ENCODE data around the gene PCP4.
"Not testable (repeated sequence)": the region's sequence is repeated elsewhere in the genome, so short reads cannot be mapped to it uniquely, and the experiment has no call there.

PCP4 gene

DNA sequence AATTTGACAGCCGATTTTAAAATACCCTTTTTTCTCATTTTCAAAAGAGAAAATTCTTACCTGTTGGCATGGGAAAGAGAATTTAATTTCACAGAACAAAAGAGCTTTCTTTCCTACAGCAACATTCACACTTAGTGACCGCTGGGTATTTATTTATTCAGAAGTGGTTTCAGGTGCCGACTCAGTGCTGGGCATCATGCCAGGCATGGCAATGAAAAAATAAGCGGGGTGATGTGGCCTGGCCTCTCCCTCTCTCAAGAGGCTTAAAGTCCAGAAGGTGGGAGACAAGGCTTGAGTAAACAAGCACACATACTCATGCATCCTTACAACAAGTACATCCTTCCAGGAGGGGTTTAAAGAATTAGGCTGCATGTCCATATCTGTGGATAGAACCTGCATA, 4.1 kb upstream of the PCP4 start:
- in situ Hi-C loops (cut with MboI; ENCODE audit: low sequenced_read_pairs) = no loop called here

DNA sequence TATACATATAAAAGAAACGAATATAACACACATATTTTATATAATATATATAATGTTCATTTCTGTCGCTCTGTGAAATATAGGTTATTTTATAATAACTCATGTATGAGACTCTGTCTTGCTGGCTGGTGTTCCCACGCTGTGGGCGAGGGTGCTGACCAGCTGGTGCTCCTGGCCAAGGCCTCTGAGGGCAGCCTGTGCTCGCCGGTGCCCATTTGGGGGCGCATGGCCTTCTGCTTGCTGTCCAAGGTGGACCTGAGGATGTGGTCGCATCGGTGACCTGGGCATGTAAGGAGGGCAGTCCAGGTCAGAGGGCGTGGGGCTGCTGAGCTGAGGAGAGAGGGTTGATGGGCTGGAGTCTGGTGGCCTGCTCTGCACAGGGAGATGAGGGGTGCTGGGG, 1.1 kb upstream of the PCP4 start:
- in situ Hi-C loops (cut with MboI; ENCODE audit: low sequenced_read_pairs) = no loop called here

DNA sequence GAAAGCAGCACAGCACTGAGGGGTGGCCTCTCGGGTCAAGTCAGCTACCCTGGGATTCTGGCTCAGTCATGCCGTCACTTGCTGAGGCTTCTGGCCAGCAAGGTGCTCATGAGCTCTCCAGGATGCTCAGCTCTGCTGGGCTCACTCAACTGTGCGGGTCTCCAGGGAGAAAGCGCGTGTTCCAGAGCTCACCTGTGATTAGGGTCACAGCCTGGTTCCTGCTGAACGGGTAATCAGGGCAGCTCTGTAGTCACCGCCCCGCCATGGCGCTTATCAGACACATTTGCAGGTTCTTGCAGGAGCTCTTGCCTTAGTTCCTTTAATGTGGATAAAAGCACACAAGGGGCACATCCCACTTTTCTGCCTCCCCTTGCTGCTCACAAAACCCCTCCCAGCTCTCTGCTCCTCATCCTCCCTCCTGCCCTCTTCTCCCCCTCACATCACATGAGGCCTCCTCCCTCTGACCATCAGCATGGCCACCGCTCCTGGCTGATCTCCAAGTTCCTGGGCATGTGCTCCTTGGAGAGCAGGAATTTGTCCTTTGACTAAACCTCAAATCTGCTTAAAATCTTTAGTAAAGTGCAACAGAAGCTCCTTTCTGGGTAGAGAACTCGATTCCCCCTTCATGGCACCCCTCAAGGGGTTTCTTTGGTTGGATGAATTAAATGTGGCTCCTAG, 2.0 kb downstream of the PCP4 start:
- in situ Hi-C loops (cut with MboI; ENCODE audit: low sequenced_read_pairs) = no loop called here

DNA sequence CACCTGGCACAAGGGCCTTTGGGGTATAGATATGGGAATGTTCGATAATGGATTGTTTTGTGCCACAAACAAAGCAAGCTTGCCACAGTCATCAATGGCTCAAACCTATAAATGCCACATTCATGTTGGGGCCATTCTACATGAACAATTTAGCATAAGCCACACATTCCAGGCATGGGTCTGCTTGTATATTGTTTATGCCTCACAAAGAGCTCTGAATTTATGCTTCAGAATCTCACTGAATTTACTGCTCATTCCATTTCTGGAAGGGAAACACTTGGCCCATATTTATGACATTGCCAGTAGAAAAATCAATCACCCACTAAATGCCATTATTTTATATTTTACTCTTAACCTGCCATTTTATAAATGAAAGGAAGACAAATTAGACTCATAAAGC, 6.4 kb downstream of the PCP4 start:
- in situ Hi-C loops (cut with MboI; ENCODE audit: low sequenced_read_pairs) = no loop called here

DNA sequence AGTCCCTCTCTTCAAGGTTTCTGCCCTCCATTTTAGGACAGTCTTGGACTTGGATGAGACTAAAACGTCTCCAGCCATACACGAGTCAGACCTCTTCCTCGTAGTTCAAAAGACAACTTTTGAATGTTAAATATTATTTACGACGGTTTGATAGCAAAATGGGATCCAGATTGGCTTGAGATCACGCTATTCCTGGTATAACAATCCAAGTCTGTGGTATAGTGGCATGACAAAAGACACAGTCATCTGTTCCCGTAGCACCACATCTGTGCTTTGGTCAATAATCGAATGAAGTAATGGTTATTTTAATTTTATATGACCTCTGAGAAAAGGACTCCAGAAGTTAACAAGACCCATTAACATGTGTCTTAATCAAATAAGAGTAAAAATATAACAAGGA, 7.0 kb downstream of the PCP4 start:
- in situ Hi-C loops (cut with MboI; ENCODE audit: low sequenced_read_pairs) = no loop called here

DNA sequence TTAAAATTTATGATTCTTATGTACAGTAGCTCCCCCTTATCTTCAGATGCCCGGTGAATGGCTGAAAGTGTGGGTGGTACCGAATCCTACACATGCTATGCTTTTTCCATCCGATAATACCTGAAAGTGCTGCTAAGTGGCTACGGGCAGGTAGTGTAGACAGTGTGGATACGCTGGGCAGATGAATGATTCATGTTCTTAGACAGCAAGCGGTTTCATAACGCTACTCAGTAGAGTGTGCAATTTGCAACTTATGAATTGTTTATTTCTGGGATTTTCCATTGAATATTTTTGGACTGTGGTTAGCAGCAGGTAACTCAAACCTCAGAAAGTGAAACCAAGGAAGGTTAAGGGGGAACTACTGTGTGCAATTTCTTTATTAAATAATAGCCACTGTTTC, 7.5 kb downstream of the PCP4 start:
- in situ Hi-C loops (cut with MboI; ENCODE audit: low sequenced_read_pairs) = no loop called here

DNA sequence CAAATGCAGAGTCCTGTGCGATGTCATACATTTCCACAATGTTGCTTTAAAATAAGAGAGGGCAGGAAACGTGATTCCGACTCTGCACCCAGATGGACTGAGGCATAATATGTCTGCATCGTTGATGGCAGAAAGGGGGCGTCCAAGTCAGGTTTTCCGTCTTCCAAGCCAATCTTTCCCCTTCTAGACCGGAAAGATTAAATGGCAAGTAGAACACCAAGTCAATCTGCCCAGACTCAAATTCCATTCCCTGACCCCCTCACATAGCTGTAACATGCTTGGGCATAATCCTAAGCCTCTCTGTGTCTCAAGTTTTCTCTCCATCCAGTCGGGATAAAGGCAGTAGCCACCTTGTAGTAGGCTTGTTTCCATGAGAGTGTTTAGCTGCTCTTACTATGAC, 14.4 kb downstream of the PCP4 start:
- in situ Hi-C loops (cut with MboI; ENCODE audit: low sequenced_read_pairs) = no loop called here

DNA sequence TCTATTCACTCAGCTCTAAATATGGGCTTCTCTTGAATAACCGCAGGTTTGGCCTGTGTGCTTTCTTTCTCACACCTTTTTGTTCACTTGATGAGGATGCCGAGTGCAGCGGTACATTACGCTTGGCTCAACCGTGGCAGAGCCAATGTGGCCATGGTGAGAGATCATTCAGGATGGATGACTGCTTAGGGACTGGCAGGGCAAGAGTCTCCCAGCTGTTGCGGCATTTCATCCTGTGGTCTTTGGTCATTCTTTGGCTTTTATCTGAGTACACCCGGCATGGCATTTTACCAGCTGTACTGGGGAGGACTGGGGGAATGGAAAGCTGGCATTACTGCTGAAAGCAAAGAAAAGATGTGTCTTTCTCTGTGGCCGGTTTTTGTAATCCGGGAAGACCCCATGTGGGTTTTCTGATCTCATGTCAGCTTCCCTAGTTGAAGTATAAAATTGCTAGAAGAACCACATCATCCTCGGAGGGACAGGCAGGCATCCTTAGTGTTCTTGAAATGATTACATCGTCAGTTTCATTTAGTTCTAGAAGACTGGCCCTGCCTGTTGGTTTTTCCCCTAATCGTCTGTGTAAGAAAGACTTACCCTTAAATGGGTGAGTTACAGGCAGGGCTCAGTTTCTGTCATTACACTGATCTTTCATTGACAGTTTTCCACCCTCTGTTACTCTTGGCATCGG, 15.1 kb downstream of the PCP4 start:
- in situ Hi-C loops (cut with MboI; ENCODE audit: low sequenced_read_pairs) = no loop called here

DNA sequence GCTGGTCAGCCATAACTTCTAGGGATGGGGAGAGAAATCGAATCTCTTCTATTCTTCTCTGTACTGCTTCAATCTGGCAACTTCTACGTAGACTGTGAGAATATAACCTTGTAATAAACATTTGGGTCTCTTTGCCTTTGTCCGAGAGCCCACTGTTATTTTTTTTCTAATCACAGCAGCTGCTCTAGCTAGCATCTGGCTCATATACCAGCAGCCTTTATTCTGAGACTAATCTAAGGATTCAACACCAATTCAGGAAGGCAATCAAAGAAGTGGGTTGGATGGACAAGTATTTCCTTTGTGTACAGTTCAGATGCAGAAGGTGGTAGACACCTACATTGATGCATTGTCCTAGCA, 15.6 kb downstream of the PCP4 start:
- in situ Hi-C loops (cut with MboI; ENCODE audit: low sequenced_read_pairs) = no loop called here

DNA sequence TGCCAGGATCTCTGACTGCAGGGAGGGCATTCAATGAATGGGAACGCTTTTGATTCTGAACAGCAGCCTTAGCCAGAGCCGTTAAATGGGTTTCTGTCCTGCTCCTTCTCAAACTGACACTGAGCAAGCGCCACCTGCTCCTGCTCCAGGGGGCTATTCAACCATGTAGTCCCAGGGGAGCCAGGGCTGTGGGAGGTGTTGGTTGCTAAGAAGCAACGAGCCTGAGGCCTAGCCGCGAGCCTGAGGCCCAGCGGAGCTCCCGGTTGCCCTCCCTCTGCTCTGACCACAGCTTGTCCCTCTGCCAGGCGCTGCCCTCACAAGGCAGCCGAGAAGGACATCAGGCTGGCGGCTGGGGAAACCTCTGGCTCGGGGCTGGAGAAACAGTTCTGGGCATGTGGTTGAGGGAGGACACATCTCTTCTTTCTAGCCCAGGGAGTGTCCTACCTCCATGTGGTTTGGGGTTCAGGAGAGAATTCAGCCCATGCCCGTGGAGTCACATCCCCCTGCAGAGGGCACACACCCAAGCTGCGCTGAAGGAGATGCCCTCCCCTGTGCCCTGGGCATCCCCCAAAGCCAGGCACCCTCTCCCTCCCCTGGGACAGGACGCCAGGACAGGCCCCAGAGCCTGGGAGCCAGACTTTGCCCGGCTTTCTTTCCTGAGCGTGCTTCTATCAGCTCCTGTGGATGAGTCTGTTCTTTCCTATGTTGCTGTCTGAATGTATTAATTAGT, 18.0 kb downstream of the PCP4 start:
- in situ Hi-C loops (cut with MboI; ENCODE audit: low sequenced_read_pairs) = no loop called here

DNA sequence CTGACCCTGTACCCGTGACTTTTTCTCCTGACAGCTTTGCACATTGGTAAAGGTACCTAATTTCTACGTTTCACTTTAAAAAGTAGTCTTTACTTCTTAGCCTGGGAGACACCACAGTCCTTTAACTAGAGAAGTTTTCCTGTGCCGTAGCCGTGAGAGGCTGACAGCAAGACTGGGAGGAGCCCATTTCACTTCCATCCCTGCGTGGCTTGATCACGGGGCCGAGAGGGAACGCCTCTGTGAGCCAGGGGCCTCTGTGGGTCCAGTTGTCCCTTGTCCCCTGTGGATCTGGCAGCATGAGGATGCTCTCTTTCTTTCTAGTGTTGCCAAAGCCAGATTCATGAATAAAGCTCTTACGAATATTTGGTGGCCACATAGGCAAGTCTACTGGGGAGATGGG, 21.6 kb downstream of the PCP4 start:
- in situ Hi-C loops (cut with MboI; ENCODE audit: low sequenced_read_pairs) = no loop called here

DNA sequence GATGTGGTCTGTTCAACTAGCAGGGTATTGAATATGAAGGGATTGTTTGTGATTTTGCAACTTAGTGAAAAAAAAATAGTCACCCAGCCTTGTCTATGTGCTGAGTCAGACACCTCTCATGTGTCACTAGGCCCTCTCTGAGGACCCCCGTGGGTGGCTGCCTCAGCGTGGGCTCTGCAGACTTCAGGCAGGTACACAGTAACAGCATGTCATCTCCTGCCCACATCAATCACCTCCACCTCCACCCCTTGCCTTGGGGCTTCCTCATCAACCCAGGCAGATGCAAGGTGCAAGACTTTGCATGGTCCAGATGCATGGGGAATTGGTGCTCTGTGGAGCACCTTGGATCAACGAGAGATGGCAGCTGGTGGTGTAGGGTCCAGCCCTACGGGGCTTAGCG, 23.9 kb downstream of the PCP4 start:
- in situ Hi-C loops (cut with MboI; ENCODE audit: low sequenced_read_pairs) = no loop called here

DNA sequence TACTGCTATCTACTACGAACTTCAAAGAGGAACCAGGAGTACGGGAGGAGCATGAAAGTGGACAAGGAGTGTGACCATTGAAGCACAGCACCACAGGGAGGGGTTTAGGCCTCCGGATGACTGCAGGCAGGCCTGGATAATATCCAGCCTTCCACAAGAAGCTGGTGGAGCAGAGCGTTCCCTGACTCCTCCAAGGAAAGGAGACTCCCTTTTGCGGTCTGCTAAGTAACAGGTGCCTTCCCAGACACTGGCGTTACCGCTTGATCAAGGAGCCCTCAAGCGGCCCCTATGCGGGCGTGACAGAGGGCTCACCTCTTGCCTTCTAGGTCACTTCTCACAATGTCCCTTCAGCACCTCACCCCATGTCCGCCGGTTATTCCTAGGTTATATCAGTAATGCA, 24.6 kb downstream of the PCP4 start:
- in situ Hi-C loops (cut with MboI; ENCODE audit: low sequenced_read_pairs) = not testable (repeated sequence)

DNA sequence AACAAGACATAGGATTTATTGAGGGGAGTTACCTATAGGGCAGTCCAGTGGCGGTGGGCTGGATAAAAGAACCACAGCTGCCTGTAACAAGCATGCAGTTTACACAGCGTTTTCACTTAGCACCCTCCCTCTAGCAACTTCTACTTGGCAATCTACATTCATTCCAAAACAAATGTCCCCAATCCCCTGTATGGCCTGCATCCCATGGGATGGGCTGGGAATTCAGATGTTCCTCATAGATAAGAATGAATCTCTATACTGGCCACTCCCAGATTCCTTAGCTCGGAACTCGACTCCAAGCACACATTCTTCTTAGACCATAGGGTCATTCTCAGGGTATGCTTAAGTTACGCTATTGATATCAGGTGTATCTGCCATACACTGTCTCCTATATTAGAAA, 33.3 kb downstream of the PCP4 start:
- in situ Hi-C loops (cut with MboI; ENCODE audit: low sequenced_read_pairs) = no loop called here

DNA sequence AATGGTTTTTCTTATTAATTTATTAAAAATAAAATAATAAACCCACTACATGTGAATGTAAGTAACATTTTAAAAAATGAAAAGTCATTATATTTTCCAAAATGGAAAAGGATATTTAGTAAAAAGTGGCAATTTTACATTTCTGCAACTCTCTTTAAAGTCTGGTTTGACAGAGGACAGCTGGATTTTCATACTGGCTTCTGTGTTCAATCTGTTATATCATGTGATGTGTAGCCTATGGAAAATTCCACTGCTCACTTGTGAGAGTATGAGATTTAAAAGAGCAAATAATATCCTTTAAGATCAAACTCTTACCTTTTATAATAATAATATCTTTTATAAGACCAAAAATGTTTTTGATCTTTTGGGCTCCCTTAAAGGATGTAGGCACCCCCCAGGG, 33.7 kb downstream of the PCP4 start:
- in situ Hi-C loops (cut with MboI; ENCODE audit: low sequenced_read_pairs) = no loop called here

DNA sequence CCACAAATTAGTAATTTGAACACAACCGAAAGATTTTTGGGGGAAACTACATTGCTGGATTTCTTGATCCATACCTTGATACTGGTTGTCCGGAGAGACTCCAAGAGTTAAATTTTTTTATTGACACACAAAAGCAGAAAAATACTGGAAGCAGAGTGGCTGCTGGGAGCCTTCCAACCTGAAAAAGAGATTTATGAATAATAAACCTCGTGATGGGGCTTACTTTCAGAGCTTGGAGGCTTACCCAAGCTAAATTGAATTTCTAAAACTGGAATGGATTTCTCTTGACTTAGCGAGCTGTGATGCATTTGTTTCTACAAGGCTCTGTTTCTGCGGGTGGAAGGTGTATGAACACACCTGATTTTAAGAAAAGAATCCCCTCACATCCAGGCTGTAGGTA, 35.7 kb downstream of the PCP4 start:
- in situ Hi-C loops (cut with MboI; ENCODE audit: low sequenced_read_pairs) = no loop called here

DNA sequence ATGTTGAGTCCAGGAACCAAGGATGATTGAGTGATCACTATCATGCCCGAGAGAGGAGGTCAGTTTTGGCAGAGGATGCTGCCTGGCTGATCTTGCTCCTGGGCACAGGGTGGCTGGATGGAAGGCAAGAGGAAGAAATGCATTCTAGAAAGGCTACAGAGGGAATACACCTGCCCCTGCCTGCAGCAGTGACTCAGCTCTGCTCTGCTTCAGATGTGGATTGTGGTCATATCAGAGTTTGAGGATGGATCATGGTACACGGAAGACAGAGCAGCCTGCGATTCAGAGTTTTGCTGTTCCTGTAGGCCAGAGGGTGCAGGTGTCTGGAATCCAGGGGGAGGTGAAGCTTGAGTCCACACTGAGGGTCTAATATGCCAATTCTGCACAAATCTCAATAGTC, 37.2 kb downstream of the PCP4 start:
- in situ Hi-C loops (cut with MboI; ENCODE audit: low sequenced_read_pairs) = no loop called here

DNA sequence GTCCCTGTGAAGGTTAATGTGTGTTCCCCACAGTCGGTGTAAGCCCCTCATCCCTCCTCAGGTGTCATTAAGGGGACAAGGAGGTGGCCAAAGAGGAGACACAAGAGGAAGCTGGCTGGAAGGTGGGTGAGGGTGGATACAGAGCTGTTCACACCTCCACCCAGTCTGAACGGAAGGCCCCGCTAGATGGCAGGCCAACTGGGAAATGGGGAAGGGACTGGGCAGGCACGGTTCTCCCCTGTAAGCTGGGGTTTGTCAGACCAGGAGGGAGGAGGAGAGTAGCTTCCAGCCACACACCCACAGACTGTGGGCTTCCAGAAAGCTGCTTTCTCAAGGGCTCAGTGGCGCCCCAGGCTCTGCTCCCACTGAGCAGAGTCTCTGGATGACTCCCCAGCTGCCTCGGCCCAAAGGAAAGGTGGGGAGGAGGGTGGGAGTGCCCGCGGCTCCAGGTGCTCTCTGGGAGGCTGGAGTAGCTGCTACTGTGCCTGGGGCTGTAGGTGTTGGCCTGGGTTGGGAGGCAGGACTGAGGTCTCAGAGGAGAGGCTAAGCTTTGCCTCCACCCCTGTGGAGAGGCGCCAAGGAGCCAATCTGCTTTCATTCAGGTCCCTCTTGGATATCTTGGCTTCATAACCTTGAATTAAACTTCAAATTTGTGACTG, 41.2 kb downstream of the PCP4 start:
- in situ Hi-C loops (cut with MboI; ENCODE audit: low sequenced_read_pairs) = no loop called here

DNA sequence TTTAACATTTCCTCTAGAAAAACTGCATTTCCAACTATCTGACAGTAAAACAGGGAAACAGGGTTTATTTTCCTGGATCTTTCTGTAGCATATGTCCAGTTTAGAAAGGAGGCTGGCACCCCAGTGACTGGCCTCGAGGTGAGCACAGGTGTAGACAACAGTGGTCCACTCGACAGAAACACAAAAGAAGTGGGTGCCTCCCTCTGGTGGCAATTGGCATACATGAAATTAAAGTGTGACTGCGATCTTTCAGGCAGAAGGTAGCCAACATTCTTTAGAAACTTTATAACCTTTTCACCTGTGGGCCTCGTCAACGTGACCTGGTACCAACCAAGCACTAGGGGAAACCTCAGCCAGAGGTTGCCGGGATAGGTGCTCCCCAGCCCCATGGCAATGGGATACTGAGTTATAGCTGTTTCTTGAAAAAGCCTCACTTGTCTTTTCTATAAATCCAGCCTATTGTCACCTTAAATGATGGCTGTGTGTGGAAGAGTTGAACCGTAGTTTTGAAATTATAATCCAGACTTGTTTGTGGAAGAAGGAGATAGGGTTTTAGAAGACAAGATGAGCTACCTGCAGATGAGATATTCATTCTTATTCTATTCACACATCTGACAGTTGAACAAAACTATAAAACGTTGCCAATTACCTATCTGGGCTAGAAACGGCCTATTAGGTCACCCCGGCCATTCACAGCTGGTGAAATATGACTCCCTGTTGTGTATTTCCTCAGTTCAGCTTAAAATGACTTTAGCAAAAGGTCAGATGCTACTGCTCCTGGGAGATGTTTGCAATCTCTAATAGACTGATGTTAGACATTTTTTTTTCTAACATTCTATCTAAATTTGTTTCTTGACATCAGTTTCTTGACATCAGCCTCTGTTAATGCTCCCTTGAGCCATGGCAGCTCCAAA, 44.3 kb downstream of the PCP4 start:
- in situ Hi-C loops (cut with MboI; ENCODE audit: low sequenced_read_pairs) = no loop called here

DNA sequence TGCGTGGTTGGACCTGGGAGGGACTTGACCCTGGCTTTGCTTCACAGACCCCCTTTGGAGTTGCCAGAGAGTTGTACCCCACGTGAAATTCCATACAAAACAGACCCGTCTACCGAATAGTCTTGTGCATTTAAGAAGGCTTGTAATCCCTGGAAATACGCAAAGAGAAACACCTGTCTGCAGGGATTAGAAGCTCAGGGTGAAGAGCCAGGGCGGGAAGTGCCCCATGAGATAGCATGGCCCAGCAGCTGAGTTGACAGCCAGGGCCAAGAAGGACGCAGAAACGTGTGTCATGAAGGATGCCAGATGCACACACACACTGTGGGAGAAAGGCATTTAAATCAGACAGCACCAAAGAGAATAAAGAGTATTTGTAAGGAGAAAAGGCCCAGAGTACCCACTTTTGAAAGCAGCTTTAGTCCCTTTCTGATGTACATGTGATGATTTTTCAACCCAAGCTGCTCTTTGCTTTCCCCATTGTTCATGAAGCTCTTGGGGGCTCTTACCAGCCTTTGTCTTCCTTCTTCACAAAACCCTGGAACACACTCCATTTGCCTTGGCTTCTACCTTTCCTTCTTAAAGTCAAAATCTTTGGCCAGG, 46.6 kb downstream of the PCP4 start:
- in situ Hi-C loops (cut with MboI; ENCODE audit: low sequenced_read_pairs) = no loop called here

Data from hTERT RPE-1 (cell line).